ENCODE measurements around the gene ZBTB24. TPM values are rescaled to one million over a fixed set of nuclear protein-coding genes. Genes with fewer than 3 reads are reported as not detected.
"Not testable (repeated sequence)": the region's sequence is repeated elsewhere in the genome, so short reads cannot be mapped to it uniquely, and the experiment has no call there.

The ZBTB24 gene
- total RNA-seq, 3 donors from 2014 or later (not counting 1 experiment from before 2014, with no cell fraction given): 6.7 to 10.6 (median 8.6) TPM

- peaks cover 81% of the 10 kb centered on the region for H3K36me3 ChIP-seq (ENCODE audit: control insufficient read depth, insufficient read depth, low read length)
- H3K9me3 ChIP-seq (ENCODE audit: control insufficient read depth, insufficient read depth, low read length): no peaks in the 10 kb centered on the region
- no peaks in the 10 kb centered on the region for H3K4me1 ChIP-seq (ENCODE audit: control insufficient read depth, insufficient read depth, low read length)
- intact Hi-C loops (cut with micrococcal nuclease): no loop called here
- no peak for ATAC-seq
- peaks cover 7 to 17% of the 10 kb centered on the region in 2 donors for H3K4me1 Mint-ChIP-seq
- H3K9me3 Mint-ChIP-seq: no peaks in the 10 kb centered on the region
- no peak overlapping the region for H3K4me3 Mint-ChIP-seq
- no peaks in the 10 kb centered on the region for H3K27me3 Mint-ChIP-seq (ENCODE audit: low read depth in 2 of 2)
- no peak for DNase-seq
- peaks cover 47% of the 10 kb centered on the region for H3K36me3 Mint-ChIP-seq
- TF ChIP-seq CTCF (IDR thresholded peaks at IDR 0.05): no peak
- no peak overlapping the region for H3K27ac Mint-ChIP-seq
- no peak overlapping the region for H3K27ac ChIP-seq (ENCODE audit: low read length)
- H3K27me3 ChIP-seq (ENCODE audit: control insufficient read depth, insufficient read depth, low read length): no peaks in the 10 kb centered on the region
- no peak overlapping the region for H3K4me3 ChIP-seq (ENCODE audit: low read length)
- 92% methylated on average over 7 of the region's 7 CpGs for WGBS (ENCODE audit: insufficient coverage)
Observed at GRCh38 chr6:109465772-109466171, 17.2 kb downstream of the ZBTB24 start.

- peaks cover 22% of the 10 kb centered on the region for H3K4me1 ChIP-seq (ENCODE audit: control insufficient read depth, insufficient read depth, low read length)
- H3K4me3 ChIP-seq (ENCODE audit: low read length): no peak overlapping the region
- H3K27me3 ChIP-seq (ENCODE audit: control insufficient read depth, insufficient read depth, low read length): no peaks in the 10 kb centered on the region
- peaks cover 30% of the 10 kb centered on the region for H3K36me3 Mint-ChIP-seq
- H3K4me3 Mint-ChIP-seq: no peak overlapping the region
- no CpG with 5 or more reads among the region's 1 CpG for WGBS (ENCODE audit: insufficient coverage)
- DNase-seq: no peak
- no peaks in the 10 kb centered on the region for H3K27me3 Mint-ChIP-seq (ENCODE audit: low read depth in 2 of 2)
- intact Hi-C loops (cut with micrococcal nuclease): no loop called here
- TF ChIP-seq CTCF (IDR thresholded peaks at IDR 0.05): no peak
- H3K27ac Mint-ChIP-seq: no peak overlapping the region
- H3K4me1 Mint-ChIP-seq: peaks cover 28 to 35% of the 10 kb centered on the region in 2 donors
- peaks cover 55% of the 10 kb centered on the region for H3K36me3 ChIP-seq (ENCODE audit: control insufficient read depth, insufficient read depth, low read length)
- no peaks in the 10 kb centered on the region for H3K9me3 ChIP-seq (ENCODE audit: control insufficient read depth, insufficient read depth, low read length)
- no peak overlapping the region for H3K27ac ChIP-seq (ENCODE audit: low read length)
- no peaks in the 10 kb centered on the region for H3K9me3 Mint-ChIP-seq
- ATAC-seq: no peak
Observed at GRCh38 chr6:109461733-109462526, 21.1 kb downstream of the ZBTB24 start.

GRCh38 chr6:109461205-109461604 is 21.8 kb downstream of the ZBTB24 start:
- Histone ChIP-seq H3K36me3 (ENCODE audit: control insufficient read depth, insufficient read depth, low read length) (peaks cover 47% of the 10 kb centered on the region), H3K4me1 (ENCODE audit: control insufficient read depth, insufficient read depth, low read length) (peaks cover 29% of the 10 kb centered on the region)
- Mint-ChIP-seq H3K4me1 (peaks cover 32 to 39% of the 10 kb centered on the region in 2 donors), H3K36me3 (peaks cover 30% of the 10 kb centered on the region)
- H3K27ac ChIP-seq (ENCODE audit: low read length); H3K4me3 Mint-ChIP-seq; H3K27me3 Mint-ChIP-seq (ENCODE audit: low read depth in 2 of 2); H3K27ac Mint-ChIP-seq; H3K27me3 ChIP-seq (ENCODE audit: control insufficient read depth, insufficient read depth, low read length); ATAC-seq; H3K9me3 ChIP-seq (ENCODE audit: control insufficient read depth, insufficient read depth, low read length); H3K9me3 Mint-ChIP-seq; intact Hi-C loops (cut with micrococcal nuclease); DNase-seq; H3K4me3 ChIP-seq (ENCODE audit: low read length): not testable (repeated sequence)
- WGBS (ENCODE audit: insufficient coverage): 100% methylated on average over 1 of the region's 1 CpG

GRCh38 chr6:109460161-109460829 is 22.7 kb downstream of the ZBTB24 start:
- Mint-ChIP-seq H3K36me3 (peaks cover 24% of the 10 kb centered on the region), H3K27me3 (ENCODE audit: low read depth in 2 of 2) (no peaks in the 10 kb centered on the region), H3K4me3 (no peak overlapping the region), H3K4me1 (peaks cover 33 to 39% of the 10 kb centered on the region in 2 donors), H3K27ac (peak overlapping the region in 1 of 2 donors; percentile 99), H3K9me3 (no peaks in the 10 kb centered on the region)
- 100% methylated on average over 1 of the region's 3 CpGs for WGBS (ENCODE audit: insufficient coverage)
- no peaks in the 10 kb centered on the region for H3K9me3 ChIP-seq (ENCODE audit: control insufficient read depth, insufficient read depth, low read length)
- intact Hi-C loops (cut with micrococcal nuclease): no loop called here
- no peaks in the 10 kb centered on the region for H3K27me3 ChIP-seq (ENCODE audit: control insufficient read depth, insufficient read depth, low read length)
- no peak for TF ChIP-seq CTCF (IDR thresholded peaks at IDR 0.05)
- ATAC-seq: no peak
- DNase-seq: no peak
- H3K4me3 ChIP-seq (ENCODE audit: low read length): no peak overlapping the region
- H3K27ac ChIP-seq (ENCODE audit: low read length): no peak overlapping the region
- peaks cover 33% of the 10 kb centered on the region for H3K4me1 ChIP-seq (ENCODE audit: control insufficient read depth, insufficient read depth, low read length)
- H3K36me3 ChIP-seq (ENCODE audit: control insufficient read depth, insufficient read depth, low read length): peaks cover 38% of the 10 kb centered on the region

Measured in natural killer cell (primary cell).